Iris pigment epithelial cell (primary cell): Measurements from ENCODE around the gene PDGFRB.

ENCODE experiments used
- DNase-seq: peaks from one replicate; pipeline ENCODE4 v3.0.0-alpha.2; 2011; ENCODE audit warnings: low read depth

Gene PDGFRB

DNA sequence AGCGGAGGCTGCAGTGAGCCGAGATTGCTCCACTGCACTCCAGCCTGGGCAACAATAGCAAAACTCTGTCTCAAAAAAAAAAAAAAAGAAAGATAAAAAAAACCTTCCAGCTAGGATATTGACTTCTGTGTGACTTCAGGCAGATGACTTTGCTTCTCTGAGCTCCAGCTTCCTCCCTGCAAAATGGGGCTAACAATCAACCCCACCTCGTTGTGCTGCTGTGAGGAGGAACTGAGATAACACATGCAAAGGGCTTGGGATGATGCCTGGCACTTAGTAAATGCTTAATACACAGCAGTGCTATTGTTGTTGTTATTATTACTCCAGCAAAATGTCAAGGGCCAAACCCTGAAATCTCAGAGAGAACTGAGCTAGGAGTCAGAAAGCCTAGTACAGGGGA is 7.4 kb upstream of the PDGFRB start:
- no peak for DNase-seq

DNA sequence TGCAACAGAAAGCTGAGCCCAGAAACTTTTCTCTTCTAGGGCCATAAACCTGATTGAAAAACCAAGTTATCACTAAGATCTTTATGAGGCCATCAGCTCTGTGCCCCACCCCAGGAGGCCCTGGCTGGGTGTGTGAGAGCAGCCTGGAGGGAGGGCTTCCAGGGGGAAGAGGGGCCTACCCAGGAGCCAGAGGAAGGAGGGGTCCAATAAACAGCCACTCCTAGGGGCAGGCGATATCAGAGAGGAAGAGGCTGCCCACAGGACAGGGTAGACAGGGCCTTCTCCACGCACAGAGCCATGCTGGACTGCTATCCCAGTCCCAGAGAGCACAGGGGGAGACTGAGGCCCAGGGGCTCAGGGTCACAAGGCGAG is 6.5 kb upstream of the PDGFRB start:
- no peak for DNase-seq

DNA sequence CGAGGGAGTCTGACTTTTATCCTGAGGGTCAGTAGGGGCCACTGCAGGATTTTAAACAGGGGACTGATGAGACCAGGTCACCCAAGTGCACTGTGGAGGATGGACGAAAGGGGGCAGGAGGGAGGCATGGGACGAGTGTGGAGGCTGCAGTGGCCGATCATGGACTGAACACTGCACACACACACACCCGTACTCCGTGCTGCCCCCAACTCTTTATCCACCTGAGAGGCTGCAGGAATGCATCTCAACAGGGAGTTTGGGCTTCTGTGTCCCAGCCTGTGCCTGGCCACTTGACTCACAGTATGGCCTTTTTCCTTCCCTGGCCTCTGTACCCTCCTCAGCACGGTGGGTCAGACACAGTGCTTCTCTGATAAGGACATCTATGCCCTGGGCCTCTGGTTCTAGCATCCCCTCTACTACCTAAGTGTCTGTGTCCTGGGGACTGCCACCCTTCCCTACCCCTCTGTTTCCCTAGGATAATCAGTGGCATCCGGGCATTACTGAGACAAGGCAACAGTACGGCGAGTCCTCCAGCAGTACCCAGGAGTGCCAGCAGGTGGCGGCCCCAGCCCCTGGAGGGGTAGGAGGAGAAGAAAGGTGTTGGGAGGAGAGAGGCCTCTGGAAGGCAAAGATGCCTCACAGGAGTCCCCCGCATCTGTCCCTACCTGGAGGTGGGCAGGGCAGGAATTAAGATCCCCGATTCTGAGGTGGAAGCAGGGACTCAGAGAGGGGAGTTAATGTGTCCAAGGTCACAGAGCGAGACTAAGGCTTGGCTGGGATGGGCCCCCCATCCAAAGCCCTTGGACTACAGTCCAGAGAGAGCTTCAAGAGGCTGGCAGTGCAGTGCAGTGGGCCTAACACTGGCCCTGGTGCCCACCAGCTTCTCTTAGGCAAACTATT is 5.8 kb upstream of the PDGFRB start:
- DNase-seq: peak; percentile 65

DNA sequence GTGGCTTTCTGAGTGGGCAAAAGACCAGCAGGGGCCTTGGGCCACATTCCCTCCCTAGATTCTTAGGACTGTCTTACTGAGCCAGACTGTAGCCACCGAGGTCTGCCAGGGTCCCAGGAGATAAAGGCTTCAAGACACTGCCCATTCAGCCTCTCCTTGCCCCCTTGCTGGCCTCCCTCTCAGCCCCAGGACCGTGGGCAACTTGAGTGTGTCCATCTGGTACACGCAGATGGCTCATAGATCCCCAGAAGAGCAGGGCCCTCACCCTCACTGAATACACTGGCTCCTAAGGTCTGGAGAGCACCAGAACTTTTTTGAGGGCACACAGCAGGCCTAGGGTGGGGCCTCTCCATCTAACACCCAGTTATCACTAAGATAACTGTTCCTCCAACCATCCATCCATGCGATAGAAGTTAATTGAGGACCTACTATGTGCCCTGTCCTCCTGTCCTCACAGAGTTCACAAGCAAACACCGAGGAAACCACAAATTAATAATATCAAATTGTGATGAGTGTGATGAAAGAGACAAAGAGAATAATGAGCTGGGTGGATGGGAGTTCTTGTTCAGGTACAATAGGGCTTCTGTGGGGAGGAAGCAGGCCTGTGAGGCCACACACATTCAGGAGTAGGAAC is 4.9 kb upstream of the PDGFRB start:
- DNase-seq: no peak

DNA sequence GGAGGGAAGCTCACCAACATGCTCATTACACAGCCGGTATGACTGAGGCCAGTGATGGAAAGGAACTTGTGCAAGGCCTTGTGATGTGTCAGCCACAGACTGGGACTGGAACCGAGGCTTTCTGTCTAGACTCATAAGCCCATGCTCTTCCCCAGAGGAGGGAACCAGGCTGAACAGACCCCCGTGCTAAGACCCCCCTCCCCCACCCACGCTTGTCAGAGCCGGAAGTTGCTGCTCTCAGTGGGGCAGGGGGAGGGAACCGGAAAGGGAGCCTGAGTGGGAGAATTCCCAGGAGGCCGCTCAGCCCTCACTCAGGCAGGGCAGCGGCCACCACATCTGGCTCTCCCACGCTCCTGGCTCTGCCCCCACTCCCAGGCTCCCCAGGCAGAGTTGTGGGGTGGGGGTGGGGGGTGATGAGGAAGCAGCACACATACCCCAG is 4.1 kb upstream of the PDGFRB start:
- peak; percentile 71 for DNase-seq

DNA sequence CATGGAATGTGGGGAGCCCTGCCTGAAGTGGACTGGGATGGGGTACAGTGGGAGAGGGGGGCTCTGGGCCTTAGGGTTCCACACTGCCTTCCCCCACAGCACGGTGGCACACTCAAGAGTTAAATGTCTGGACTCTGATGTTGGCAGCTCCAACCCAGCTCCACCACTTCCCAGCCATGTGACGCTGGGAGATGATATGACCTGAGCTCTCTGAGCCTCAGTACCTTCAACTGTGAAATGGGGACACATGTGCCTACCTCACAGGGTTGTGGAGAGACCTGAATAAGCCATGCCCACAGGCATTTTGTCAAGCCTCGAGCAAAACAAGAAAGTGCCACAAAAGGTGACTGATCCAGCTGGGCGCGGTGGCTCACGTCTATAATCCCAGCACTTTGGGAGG is 3.4 kb upstream of the PDGFRB start:
- no peak for DNase-seq

DNA sequence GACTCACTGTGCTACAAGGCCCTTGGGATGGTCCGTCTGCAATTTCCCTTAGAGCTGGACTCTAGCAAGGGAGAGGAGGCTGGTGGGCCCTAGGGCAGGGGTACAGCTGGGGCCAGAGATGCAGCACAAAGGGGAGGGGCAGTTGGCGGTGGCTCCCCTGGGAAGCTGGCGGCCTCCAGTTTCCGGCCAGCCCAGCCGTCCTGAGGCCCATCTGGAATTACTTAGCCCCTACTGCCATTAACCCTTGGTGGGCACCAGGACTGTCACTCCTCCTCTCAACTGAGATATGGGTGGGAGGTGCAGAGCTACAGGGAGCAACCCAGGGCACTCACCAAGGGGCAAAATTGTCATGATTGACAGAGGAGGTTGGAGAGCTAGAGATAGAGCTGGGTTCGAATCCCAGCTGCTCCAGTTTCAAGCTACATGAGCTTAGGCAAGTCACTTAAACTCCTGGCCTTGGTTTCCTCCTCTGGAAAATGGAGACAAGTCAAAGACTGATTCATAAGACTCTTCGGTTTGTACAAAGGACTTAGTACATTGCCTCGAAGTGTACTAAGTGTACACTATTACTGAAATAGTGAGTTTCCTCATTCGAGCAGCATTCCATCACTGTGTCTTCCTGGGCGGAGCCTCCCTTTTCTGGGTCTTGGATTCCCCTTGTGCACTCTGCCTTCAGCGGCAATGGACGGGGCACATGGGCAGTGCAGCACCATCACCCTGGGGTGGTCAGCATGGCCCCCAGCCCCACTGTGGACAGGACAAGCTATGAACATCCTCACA is 2.7 kb upstream of the PDGFRB start:
- peak; percentile 47 for DNase-seq

DNA sequence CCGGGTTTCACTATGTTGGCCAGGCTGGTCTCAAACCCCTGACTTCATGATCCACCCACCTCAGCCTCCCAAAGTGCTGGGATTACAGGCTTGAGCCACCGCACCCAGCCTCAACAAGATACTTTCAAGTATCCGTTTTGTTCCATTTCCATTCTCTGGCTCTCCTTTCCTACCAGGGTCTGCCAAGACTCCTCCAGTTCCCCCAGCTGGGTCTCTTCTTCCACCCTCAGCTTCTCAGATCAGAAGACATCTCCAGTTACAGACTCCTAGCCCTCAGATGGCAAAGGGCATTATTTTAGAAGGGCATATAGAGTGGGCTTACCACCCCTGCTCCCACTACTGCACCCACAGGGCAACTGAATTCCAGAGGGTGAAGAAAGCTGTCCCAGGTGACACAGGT is 1.5 kb upstream of the PDGFRB start:
- DNase-seq: no peak

DNA sequence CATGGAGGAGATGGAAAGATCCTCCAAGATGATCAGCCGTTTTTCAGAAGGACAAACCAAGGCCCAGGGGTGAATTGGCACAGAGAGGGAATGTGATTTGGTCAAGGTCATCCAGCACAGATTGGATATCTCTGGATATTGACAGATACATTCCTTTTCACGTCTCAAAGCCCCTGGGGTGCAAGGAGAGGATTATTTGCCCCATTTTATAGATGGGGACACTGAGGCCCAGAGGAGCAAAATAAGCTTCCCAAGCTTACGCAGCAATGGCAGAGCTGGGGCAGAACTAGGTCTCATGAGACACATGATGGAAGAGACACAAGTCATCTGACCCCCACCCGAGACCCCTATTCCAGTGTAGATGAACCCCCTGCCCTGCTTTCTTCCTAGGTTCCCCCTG is 895 bp upstream of the PDGFRB start:
- no peak for DNase-seq

DNA sequence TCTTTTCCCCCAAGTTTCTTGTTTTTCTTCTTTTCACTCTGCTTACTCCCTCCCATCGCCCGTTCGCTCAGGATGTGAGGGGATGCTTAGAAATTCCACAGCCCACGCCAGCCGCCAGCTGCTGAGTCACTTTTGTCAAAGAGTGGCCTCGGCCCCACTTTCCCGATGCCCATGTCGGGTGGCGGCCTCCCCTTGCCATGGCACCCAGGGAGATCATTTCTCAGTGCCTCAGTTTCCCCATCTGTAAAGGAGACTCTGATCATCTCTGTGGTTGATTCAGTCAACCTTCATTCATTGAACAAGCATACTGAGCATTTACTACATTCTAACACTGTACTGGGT is 353 bp upstream of the PDGFRB start:
- no peak for DNase-seq

DNA sequence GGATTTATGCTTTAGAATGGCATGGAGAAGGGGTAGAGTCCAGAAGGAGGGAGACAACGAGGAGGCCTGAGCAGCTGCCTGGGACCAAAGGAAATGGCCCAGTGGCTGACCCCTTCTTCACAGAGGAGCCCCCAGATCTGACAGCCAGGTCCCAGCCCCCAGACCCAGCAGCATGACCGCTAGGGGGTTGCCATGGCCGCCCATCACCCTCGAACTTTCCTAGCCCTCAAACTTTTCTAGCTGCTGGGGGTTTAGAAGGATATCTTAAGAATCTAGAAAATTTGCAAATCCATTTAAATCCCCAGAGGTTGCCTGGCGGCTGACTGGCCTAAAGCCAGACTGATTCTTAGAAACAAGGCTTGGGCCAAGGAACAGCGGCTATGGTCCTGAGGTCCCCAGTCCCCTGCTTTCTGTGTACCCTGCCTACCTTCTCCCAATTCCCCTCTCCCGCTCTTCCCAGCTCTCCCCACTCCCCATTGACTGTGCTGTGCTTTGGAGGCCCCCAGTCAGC is 972 bp downstream of the PDGFRB start:
- DNase-seq: peak; percentile 52

DNA sequence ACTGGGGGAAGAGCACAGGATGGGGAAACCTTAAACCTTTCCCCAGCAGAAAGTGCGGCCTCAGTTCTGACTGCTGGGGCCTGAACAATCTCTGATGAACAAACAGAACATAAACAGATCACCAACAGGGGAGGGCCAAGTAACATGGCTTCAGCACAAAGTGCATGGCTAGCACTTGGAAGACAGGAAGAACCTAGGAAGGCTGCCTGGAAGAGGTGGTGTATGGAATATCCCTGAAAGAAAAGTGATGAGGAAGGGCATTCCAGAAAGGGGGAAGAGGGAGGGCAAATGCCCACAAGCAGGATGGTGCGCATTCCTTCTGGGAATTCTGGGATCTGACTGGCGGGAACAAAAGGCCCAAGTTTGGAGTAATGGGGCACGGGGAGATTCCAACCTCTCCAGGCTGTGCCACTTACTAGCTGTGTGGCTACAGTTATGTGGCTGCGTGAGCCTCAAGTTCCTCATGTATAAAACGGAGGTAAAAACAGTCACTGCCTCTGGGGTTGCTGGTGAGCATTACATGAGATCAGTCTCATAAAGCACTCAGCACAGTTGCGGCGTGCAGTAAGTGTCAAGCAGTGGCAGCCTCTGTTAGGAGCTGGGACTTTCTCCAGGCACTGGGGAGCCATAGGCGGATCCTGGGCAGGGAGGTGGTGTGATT is 1.6 kb downstream of the PDGFRB start:
- peak; percentile 86 for DNase-seq

DNA sequence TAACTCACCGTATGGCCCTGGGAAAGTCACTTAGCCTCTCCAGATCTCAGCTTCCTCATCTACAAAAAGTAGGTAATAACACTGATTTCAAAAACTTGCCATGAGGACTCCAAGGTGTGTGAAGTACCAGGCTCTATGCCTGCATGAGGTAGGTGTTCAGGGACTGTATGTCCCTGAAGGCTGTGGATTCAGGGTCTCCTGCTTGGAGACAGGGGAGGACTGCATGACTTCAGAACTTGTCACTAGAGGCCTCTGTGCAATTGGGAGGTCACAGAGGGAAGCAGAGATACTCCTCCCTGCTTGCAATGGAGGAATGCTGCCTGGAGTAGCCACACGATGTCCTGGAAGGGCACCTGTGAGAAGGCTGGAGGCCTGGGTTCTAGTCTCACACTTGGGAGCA is 2.2 kb downstream of the PDGFRB start:
- DNase-seq: no peak

DNA sequence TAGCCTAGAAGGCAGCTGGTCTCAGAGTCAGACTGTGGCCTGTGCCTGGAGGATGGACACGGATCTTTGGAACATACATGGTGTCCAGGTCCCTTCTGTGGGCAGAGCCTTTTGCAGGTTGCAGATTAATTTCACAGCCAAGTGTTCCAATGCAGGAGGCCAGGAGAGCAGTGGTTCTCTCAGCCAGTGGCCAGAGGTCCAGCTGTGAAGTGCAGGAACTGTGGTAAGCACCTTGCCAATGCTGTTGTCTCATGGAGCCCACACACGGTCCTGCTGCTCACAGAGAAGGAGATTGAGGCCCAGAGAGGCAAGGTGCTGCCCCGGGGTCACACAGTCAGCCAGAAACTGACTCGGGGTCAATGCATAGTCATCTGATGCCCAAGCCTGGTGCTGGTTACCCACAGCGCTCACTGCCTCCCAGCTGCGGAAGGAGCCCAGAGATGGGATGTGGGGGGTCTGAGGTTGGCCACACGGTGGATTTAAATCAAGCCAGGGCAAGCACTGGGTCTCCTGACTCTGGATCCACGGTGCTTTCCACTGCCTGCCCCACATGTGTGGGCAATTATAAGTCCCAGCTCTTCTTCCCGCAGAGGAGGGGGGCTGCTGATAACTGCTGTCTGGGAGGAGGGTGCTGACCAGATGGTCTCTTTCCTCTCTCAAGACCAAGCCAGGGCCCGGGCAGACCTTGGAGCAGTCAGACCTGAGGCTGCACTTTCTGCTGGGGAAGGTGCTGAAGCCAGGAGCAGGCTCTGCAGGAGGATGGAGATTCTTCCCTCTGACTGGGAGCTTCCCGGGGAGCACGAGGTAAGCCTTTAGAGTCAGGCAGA is 2.8 kb downstream of the PDGFRB start:
- DNase-seq: peak; percentile 59

DNA sequence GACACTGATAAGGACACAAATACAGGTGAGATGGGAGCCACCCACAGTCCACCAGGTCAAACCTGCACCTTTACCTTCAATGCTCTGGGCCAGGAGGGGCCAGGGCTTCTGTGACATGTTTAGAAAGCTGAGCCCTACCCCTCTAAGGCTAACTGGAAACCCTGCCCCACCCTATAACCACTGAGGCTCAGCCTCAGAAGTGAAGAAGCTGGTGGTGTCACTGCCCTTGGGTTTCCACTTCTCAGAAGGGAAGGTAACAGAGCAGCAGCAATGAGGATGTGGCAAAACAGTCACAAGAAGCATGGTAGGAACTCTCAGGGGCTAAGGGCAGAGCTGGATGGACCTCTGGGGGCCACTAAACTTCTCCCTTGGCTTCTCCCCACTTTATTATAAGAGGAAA is 6.0 kb downstream of the PDGFRB start:
- DNase-seq: no peak

DNA sequence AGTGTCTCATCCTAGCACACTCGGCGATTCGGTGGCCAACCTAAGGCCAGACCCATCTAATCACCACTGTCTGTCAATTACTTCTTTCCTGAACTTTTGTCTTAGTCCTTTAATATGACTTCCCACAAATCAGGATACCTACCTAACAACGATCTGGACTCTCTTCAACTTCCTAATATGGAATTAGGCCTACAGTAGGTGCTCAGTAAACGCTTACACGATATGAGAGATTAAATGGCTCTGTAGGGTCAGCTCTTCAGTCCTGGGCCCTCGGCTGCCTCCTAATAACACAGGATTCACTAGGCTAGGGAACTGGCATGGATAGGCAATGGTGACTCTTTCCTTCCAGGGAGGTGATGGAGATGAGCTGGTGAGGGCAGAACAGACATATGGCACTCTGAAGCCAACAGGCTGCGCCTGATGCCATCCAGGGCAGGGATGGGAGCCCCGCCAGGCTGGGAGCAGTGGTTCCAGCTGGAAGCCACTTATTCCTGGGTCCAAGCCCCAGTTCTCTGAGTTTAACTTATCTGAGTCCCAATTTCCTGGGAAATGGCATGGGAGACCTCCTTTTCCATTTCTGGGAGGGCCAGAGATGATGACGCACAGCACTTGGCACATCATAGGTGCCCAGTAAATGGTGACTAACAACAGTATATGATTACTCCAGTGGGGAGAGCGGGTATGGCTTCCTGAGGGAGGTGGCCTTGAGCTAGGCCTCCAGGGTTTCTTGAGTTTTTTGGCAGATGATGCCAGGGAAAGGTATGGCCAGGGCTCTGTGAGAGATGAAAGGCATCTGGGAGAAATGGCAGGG is 7.3 kb downstream of the PDGFRB start:
- DNase-seq: no peak

DNA sequence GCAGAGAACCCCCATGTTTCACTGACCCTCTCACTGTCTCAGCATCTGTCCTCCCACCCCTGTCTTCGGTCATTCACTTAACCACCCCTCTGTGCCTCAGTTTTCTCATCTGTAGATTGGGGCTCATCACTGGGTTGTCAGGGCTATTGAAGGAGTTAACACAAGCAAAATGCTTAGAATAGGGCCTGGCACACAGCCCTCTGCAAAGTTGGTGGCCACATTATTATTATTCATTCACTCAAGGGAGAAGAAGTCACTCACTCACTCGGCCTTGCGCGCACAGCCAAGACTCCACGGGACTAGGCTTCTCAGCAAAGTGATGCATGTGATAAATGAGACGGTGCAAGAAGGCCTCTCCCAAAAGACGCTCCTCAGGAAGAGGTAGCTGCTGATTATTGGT is 8.0 kb downstream of the PDGFRB start:
- no peak for DNase-seq

DNA sequence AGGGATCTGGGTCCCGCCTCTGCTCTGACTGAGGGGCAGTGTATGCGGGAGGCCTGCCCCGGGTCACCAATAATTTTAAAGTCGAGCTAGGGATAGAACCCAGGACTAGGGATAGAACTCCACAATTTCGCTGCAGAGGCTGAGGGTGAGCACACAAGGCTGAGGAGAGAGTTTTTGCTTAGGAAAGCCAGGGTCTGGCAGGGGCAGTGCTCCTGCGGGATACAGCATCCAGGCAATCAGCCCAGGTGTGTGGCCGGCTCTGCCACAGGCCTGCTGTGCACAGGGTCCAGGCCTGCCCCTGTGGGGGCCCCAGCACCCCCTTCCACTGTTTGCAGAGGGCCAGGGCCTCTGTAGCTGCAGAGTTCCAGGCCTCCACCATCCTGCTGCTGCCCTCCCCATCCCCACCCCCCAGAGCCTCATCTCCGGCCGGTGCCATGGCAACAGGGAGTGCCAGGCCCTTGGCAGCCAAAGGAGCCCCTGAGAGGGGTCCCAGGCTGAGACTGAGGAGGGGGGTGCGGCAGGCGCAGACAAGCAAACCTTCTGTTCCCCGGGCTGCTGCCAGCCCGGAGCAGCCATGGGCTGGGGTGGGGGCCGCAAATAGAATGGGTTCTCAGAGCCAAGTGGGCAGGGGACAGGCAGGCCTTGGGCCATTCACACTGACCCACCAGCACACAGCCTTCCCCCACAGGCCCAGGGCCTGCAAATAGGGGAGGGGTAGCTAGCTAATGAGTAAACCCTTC is 8.6 kb downstream of the PDGFRB start:
- no peak for DNase-seq

DNA sequence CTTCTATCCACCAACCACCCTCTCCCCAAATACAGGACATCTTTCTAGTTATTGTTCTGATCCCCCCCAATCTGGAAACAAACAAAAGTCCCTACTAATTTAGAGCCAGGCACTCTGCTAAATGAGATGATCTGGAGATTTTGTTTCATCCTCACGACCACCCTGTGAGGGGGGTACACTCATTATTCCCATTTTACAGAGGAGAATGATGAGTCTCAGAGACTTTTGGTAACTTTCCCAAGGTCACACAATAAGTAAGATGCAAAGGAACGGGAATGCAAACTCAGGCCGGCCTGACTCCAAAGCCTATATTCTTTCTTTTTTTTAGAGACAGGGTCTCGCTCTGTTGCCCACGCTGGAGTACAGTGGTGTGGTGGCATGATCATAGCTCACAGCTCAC is 9.4 kb downstream of the PDGFRB start:
- DNase-seq: no peak

DNA sequence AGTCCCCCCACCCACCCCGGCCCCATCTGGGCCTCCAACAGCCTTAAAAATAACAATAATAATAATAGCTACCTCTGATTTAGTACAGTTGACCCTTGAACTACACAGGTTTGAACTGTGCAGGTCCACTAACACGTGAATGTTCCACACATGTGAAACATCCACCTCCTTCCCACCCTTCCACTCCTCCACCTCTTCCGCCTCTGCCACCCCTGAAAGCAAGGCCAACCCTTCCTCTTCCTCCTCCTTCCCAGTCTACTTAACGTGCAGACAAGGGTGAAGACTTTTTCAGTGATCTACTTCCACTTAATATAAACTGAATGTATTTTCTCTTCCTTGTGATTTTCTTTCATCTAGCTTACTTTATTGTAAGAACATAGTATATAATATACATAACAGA is 10.8 kb downstream of the PDGFRB start:
- DNase-seq: no peak
